Measurements from ENCODE around the gene FAM120A.

FAM120A gene

DNA sequence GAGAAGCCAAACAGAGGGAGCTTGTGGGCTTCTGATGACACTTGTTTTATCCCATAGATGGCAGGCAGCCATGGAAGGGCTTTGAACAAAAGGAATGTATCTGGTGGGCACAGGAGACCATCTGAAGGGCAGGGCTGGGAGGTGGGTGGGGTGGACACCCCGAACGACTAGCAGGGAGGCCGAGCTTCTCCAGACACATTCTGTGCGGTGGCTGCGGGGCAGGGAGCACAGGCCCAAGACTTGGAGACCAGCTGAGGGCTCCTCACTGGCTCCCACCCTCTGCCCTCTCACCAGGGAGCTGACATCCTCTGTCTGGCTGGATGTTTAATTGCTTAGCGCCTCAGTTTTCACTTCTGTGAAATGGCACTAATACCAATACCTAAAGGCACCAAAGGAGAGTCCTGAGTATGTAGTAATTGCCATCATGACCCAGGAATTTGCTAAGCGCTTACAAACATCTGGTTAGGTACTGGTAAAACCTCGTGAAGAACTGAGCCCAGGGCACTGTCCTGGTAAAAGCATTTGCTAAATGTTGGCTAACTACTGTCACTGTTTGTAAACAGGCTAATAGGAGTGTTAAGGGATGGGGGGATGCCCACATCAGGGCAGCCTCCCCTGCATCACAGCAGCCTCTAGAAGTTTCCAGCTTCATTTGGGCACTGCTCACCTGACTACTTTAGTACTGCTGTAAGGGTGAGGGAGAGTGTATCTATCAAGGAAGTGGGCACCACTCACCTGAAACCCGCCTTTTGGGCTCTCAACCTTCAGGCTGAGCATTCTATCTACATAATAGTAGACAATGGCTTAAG is 122.8 kb downstream of the FAM120A start:
- DNase-seq (ENCODE audit: low spot score) = no peak
- H3K27ac ChIP-seq = peak overlapping the region; percentile 80
- POLR2A ChIA-PET (ENCODE audit: low non-redundant PET) = interaction anchor here (0.6 kb wide), 1 partner anchor 125 kb away, joined by 4 read pairs; no protein-coding TSS in a partner anchor
- TF ChIP-seq, protein P1, sequence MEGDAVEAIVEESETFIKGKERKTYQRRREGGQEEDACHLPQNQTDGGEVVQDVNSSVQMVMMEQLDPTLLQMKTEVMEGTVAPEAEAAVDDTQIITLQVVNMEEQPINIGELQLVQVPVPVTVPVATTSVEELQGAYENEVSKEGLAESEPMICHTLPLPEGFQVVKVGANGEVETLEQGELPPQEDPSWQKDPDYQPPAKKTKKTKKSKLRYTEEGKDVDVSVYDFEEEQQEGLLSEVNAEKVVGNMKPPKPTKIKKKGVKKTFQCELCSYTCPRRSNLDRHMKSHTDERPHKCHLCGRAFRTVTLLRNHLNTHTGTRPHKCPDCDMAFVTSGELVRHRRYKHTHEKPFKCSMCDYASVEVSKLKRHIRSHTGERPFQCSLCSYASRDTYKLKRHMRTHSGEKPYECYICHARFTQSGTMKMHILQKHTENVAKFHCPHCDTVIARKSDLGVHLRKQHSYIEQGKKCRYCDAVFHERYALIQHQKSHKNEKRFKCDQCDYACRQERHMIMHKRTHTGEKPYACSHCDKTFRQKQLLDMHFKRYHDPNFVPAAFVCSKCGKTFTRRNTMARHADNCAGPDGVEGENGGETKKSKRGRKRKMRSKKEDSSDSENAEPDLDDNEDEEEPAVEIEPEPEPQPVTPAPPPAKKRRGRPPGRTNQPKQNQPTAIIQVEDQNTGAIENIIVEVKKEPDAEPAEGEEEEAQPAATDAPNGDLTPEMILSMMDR (conservative IDR thresholded peaks at IDR 0.05; ENCODE audit: low read depth) = no peak
- CTCF ChIA-PET = interaction anchor here (2.4 kb wide), 1 partner anchor 8 kb away, joined by 13 read pairs; no protein-coding TSS in a partner anchor

DNA sequence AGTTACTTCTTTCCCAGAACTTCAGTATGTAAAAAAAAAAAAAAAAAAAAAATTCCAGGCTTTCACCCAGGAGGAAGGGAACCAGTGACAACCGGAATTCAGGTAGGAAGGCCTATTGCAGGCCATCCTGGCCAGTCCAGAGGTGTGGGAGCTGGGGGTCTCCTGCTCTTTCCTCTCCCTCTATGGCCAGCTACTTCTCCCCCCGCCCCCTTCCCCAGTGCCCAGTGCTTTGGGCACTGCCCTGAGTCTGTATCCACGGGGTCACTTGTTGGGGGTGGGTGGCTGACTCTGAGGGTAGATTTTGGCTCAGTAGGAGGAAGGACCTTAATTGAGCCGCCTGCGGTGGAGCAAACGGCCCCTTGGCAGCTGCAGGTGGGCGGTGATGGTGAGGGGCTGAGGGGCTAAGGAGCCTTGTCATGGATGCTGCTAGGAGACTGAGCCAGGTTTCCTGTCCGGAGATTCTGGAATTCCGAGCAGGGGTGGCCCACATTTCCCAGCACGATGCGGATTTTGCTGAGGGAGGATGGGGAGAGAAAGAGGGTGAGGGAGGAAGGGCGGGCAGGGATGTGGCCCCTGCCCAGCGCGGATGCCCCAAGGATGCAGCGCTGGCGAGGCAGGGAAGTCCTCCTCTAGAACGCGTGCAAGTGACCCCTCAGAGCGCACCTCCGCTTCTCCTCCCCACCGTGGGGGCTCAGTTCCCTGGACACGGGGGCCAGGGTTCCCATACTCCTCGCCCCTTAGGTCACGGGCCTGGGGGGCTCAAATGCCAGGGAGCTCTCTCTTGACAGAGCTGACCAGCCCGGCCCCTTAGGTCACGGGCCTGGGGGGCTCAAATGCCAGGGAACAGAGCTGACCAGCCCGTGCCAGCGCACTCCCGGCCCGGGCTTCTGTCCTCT is 123.7 kb downstream of the FAM120A start:
- TF ChIP-seq, protein P1 (conservative IDR thresholded peaks at IDR 0.05; ENCODE audit: low read depth) = no peak
- ChIA-PET POLR2A (ENCODE audit: low non-redundant PET) (interaction anchor here (0.6 to 0.7 kb wide), 2 partner anchors 126 to 395 kb away, joined by 3 to 4 read pairs; no protein-coding TSS in a partner anchor), CTCF (interaction anchor here (2.4 kb wide), 1 partner anchor 9 kb away, joined by 13 read pairs; no protein-coding TSS in a partner anchor)
- H3K27ac ChIP-seq = peak overlapping the region; percentile 80
- DNase-seq (ENCODE audit: low spot score) = no peak

DNA sequence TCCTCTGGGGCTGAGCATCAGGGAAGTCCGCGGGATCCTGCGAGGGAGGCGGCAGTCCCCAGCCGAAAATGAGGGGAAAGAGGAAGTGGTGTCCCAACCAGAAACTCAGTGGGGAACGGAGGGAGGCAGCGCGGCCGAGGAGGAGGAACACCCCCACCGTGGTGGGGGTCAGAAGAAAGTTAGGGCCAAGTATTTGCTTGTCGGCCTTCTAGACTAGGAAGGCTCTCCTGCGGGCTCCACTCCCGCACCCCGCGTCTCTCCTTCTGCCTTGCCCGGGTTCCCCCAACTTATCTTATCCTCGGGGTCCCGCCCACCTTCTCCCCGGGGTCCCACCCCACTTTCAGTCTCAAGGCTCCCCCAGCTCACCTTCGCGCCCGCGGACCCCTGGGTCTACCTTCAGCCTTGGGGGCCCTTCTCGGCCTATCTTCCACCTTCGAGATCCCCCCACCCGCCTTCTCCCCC is 124.3 kb downstream of the FAM120A start:
- POLR2A ChIA-PET (ENCODE audit: low non-redundant PET) = no interaction called here
- H3K27ac ChIP-seq = peak overlapping the region; percentile 80
- CTCF ChIA-PET = interaction anchor here (2.4 kb wide), 1 partner anchor 10 kb away, joined by 13 read pairs; no protein-coding TSS in a partner anchor
- peak; percentile 57 for DNase-seq (ENCODE audit: low spot score)
- TF ChIP-seq, protein P1 (conservative IDR thresholded peaks at IDR 0.05; ENCODE audit: low read depth) = no peak

DNA sequence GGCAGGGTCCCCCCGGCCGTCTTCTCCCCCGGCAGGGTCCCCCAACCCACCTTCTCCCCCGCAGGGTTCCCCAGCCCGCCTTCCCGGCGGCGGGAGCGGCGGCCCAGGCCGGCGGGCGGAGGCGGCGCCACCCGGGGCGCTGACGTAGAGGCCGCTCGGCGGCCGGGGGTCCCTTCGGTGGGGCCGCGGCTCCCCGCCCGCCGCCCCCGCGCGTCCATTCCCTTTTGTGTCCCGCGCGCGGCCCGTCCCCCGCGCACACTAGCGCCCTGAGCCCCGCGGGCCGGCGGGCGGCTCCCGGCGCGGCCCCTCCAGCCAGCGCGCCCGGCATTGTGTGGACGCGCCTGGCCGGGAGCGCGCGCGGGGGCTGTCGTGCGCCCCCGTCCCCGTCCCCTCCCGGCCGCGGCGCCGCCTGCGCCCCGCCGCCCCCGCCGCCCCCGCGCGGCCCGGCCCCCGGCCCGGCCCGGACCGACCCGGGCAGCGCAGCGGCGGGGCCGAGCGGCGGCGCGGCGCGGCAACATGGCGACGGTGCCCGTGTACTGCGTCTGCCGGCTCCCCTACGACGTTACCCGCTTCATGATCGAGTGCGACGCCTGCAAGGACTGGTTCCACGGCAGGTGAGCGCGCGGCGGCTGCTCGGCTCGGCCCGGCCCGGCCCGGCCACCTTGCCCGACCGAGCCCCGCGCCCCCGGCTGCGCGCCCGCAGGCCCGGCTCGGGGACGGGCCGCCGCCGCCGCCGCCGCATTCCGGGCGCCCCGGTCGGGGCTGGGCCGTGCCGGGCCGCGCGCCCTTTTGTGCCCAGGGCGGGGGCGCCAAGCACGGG is 125.0 kb downstream of the FAM120A start, which contains the start of gene PHF2:
Gene PHF2, plus strand, starts transcription at position 327 of the 820 bp plus-strand sequence. Its CDS starts 190 bp downstream, at position 517.
- H3K27ac ChIP-seq = peak within 1 kb of the TSS; percentile 80
- CTCF ChIA-PET = no interaction called here
- POLR2A ChIA-PET (ENCODE audit: low non-redundant PET) = interaction anchor here (0.6 to 1.3 kb wide), 2 partner anchors 9 to 80 kb away, joined by 3 read pairs; no protein-coding TSS in a partner anchor
- peak; percentile 59 for DNase-seq (ENCODE audit: low spot score)
- TF ChIP-seq, protein P1 (conservative IDR thresholded peaks at IDR 0.05; ENCODE audit: low read depth) = no peak

DNA sequence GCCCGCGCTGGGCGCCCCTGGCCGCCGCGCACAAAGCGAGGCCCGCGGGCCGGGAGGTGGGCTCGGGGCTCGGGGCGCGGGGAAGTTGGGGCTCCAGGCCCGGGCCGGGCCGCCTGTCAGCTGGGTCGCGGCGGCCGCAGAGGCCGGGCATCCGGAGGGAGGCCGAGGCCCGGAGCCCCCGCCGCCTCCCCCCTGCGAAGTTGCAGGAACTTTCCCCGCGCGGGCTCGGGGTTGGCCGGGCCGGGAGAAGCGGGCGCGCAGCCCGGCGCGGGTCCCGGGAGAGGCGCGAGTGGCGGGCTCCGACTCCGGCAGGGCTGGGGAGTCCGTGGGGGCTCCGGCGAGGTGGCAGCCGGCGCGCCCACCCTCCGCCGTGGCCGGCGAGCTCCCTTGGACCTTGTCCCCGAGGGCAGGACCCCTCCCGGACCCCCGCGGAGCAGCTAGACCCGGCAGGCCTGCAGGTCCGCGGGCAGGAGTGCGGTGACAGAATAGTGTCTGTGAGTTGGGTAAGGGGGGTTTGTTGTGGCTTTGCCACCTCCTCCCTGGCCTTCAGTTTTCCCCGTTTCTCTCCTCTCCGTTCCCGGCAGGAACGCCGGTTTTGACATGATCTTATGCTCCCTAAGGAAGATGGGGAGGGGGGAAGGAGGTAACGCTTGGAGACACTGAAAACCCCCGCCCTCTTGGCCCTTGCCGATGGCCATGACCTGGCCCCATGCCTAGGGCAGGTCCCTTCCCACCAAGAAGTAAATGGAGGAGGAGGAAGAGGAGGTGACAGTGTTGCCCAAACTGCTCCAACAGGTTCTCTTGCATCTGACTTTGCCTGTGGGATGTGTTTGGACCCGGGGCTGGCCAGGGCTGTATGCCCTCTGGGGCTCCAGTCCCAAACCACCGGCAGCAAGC is 125.8 kb downstream of the FAM120A start:
- ChIA-PET POLR2A (ENCODE audit: low non-redundant PET) (interaction anchor here (0.6 to 1.3 kb wide), 2 partner anchors 10 to 79 kb away, joined by 3 read pairs; no protein-coding TSS in a partner anchor), CTCF (interaction anchor here (0.6 kb wide), 2 partner anchors 11 to 39 kb away, joined by 3 to 5 read pairs; no protein-coding TSS in a partner anchor)
- peak overlapping the region; percentile 80 for H3K27ac ChIP-seq
- TF ChIP-seq, protein P1 (conservative IDR thresholded peaks at IDR 0.05; ENCODE audit: low read depth) = no peak
- DNase-seq (ENCODE audit: low spot score) = peak; percentile 47
